Ecto neural progenitor cell (in vitro differentiated cells): ENCODE measurements around the gene RPL27.
"Not testable (repeated sequence)": the region's sequence is repeated elsewhere in the genome, so short reads cannot be mapped to it uniquely, and the experiment has no call there.

ENCODE experiments used
- DNase-seq: peaks from one replicate; pipeline ENCODE4 v3.0.0-alpha.2; 2018; ENCODE audit warnings: low spot score

RPL27 gene

DNA sequence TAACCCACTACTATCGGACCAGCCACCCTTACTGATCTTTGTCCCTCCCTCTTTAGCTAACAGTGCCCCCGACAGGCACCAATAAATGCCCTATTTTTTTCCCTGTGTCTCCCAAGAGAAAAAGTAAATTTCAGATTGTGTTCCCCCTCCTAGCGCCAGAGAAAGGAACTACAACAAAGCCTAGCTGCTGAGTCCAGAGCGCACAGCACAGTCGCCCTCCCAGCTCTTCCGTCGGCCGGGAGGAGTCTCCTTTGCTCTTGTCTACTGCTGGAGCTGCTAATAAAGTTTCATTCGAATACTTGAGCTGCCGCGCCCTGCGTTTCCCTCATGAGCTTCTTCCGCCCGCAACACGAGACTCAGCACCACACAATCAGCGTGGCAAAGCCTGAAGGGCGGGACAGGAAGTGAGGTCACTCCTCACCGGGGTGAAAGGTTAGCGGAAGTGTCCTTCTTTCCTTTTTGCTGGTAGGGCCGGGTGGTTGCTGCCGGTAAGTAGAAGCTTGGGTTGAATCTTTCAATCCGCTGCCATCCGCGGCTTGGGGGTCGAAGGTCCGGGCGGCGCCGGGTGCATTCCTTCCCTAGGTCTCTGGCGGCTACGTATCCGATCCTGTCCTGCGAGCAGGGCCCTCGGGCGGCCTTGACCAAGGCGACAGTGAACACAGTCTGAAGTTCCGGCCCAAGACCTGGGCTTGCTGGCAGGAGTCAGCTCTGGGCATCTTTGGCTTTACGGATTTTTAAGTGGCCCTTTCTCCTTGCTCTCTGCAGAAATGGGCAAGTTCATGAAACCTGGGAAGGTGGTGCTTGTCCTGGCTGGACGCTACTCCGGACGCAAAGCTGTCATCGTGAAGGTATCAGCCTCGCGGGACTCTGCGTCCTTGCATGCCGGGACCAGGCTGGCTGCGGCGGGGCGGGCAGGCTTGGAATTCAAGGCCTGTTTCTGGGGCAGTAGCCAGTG, at the start of gene RPL27:
TSS of gene RPL27 (plus strand) at position 436 of the 955 bp plus-strand sequence. CDS start at position 768, 332 bp downstream.
- DNase-seq: peak; percentile 98

DNA sequence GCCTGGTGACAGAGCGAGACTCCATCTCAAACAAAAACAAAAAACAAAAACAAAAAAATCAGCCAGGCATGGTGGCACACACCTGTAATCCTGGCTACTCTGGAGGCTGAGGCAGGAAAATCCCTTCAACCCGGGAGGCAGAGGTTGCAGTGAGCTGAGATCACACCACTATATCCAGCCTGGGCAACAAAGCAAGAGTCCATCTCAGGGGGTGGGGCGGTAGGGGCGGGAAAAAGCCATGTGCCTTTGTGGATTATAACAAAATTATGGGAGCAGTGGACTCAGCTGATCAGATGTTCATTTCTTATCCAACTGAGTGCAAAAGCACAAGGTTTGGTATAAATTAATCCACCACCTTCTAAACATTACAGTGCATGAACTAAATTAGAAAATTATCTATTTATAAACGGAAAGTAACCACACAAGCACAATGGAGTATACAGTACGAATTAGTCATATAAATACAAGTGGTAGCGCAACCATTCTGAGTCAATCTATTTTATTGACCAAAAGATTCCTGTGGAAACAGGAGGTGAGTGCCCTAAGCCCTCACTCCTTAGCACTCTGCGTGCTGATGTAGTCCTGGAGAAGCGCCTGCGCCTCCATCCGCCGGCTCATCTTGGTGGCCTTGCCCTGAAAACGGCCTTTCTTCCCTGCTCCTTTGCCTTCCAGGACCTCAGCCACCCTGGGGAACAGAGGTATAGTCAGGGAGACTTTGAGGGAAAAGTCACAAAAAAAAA, 48.0 kb upstream of the RPL27 start:
- DNase-seq: no peak

DNA sequence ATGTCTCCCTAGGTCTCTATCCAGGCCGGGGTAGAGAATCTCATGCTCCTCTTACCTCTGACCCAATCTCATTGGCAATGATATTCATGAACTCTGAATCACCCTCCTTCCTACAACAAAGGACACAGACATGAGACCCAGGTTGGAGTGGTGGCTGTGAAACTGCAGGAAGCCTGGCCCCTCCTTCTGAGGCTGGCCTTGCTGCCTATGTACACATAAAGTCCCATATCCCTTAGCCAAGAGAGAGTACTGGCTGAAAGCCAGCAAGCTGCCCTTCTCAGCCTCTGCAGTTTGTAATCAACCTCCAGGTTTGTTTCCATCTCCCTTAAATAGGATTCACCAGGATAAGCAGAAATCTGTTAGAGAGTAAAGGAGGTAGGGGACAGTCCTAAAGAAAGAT, 44.5 kb upstream of the RPL27 start:
- no peak for DNase-seq

DNA sequence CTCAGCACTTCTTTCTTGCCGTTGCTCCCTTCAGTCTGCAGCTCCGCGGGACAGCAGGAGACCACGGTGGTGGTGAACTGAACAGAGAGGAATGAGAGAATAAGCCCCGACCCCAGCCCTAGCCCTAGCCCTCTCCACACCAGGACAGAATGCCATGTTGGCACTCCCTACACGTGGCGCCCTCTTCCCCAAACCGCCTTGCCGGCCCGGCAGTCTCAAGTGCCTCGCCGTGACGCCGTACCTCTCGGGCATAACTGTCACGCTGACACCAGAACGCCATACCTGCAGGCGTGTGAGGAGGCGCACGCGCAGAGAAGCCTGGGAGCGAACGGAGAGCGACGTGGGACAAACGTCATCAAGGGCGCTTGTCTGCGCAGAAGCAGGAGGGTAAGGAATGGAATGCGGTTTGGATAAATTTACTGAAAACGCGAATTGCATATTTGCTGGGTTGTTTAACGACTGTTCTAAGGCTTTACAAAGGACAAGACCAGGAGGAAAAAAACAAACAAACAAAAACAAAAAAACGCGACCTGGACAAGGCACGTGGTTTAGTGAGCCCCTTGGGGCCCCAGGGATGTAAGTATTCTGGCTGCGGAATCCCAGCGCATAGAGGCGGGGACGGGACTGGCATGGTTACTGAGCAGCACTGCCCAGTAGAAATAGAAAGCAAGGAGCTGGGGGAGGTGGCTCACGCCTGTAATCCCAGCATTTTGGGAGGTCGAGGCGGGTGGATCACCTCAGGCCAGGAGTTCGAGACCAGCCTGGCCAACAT, 33.9 kb upstream of the RPL27 start, which contains the start of gene AARSD1:
TSS of gene AARSD1 (minus strand) at position 294 of the 772 bp plus-strand sequence. CDS start at position 280, 14 bp downstream.
- peak; percentile 95 for DNase-seq

DNA sequence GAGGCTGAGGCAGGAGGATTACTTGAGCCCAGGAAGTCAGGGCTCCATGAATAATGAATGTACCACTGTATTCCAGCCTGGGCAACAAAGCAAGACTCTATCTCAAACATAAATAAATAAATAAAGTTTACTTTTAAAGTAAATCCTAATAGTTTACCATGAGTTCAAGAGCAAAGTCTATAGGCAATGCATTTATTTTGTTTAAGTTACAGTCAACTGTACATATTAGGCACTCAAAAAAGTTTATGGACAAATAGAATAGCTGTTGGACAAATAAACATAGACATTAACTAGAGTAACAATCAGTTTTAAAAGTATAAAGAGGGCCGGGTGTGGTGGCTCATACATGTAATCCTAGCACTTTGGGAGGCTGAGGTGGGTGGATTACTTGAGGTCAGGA, 30.3 kb upstream of the RPL27 start:
- no peak for DNase-seq

DNA sequence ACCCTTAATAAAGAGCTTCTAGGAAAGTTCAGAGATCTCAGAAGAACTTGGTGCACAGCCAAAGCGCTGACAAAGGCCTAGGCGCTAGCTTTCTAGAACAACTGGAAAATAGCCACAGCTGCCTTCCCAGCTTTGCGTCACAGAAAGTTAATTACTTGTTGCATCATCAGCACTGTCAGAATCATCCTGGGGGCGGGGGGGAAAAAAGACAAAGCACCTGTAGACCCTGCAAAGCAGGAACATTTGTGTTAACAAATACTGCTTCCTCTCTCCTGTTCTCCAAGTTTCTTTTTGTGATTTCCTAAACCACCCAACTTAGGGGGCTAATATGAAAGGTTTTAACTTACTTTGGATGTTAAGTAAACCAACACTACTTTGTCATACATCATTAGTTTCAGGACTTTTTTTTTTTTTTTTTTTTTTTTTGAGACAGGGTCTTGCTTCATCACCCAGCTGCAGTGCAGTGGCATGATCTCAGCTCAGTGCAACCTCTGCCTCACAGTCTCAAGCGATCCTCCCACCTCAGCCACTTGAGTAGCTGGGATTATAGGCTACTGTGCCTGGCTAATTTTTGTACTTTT, 29.1 kb upstream of the RPL27 start:
- DNase-seq: no peak

DNA sequence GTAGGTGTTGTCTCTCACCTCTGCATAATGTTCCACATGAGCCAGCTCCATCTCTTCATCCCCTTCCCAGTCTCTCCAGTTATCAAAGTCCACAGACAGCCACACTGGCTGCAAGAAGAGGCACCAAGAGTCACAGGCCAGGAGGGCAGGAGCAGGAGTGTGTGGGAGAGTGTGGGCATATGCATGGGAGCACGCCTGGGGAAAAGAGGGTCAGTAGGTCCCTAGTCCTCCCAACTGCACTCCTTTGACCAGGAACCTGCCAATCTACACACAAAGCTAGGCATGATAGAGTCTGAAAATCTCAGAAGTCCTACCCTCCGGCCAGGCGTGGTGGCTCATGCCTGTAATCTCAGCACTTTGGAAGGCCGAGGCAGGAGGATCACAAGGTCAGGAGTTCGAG, 26.6 kb upstream of the RPL27 start:
- DNase-seq: no peak

DNA sequence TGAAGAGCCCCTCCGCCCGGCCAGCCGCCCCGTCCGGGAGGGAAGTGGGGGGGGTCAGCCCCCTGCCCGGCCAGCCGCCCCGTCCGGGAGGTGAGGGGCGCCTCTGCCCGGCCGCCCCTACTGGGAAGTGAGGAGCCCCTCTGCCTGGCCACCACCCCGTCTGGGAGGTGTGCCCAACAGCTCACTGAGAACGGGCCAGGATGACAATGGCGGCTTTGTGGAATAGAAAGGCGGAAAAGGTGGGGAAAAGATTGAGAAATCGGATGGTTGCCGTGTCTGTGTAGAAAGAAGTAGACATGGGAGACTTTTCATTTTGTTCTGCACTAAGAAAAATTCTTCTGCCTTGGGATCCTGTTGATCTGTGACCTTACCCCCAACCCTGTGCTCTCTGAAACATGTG, 24.9 kb upstream of the RPL27 start:
- not testable (repeated sequence) for DNase-seq

DNA sequence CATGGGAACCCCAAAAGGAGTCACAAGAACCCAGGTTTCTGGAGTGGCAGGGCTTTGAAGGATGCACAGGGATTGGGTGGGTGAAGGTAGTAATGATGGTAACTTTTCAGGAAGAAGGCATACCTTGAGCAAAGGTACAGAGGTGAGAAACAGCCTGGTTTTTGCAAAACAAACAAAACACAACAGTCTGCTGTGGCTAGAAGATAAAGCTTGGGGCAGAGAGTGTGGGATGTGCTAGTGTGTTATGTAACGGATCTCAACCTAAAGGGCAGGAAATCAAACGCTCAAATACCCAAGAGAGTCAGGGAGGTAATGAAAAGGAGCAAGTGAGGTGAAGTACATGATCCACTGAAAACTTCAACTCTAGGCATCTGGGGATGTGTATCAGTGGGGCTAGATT, 23.0 kb upstream of the RPL27 start:
- DNase-seq: no peak

DNA sequence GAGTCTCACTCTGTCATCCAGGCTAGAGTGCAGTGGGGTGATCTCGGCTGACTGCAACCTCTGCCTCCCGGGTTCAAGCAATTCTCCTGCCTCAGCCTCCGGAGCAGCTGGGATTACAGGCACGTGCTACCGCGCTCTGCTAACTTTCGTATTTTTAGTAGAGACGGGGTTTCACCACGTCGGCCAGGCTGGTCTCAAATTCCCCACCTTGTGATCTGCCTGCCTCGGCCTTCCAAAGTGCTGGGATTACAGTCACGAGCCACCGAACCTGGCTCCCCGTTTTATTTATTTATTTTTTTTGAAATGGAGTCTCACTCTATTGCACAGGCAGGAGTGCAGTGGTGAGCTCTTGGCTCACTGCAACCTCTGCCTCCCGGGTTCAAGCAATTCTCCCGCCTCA, 22.5 kb upstream of the RPL27 start:
- DNase-seq: not testable (repeated sequence)

DNA sequence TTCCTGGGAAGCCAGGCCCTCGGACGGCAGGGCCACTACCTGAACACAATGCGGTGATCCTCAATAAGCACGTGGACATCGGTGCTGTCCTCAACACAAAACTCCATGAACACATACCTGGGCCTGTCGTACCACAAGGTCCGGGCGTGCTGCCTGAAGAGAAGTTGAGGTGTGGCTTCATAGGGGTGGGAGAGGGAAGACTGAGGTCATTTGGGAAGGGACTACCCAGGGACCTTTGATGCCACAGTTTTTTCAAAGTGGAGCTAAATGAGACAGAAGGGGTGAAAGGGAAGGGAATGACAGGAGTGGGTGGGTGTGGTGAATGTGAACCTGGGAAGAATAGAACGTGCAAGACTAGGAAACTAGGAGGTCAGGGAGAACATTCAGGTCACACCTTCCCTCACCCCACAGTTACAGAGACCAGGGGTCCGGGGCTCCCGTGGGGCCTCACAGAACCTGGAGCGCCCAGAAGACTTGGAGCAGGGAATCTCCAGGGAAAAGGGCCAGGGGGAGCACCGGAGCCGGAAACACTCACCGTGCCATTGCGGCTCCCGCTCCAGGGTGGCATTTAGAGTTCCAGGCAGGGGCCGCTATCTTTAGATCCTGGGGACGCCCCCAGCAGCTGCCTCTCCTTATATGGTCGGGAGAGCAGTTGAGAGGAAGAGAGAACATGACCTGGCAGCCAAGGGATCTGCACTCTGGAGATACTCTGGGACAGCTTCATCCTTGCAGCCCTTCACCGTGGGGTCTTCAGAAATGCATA, 18.5 kb upstream of the RPL27 start, which contains the start of gene PTGES3L:
TSS of gene PTGES3L (minus strand) at position 570 of the 763 bp plus-strand sequence. CDS start at position 543, 27 bp downstream.
- peak; percentile 78 for DNase-seq

DNA sequence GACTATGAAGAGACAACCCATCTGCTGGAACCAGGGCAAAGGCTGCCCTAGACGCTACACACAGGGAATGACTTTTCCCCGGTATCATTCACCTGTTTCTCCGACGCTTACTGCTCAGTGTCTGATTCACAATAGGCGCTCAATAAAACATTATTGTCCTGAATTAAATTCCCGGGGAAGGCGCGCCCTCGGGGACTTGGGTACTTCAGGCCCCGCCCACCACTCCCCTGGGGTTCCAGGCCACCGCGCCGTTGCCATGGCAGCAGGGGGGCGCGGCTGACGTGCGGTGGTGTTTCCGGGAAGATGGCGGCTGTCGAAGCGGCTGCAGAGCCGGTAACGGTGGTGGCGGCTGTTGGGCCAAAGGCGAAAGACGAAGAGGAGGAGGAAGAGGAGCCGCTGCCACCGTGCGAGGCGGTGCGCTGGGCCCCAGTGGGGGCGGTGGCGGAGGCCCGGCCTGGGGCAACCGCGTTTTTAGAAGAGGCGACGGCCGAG, 17.9 kb upstream of the RPL27 start, which contains the start of gene RUNDC1:
TSS of gene RUNDC1 (plus strand) at position 292 of the 492 bp plus-strand sequence. CDS start at position 304, 12 bp downstream.
- peak; percentile 97 for DNase-seq

DNA sequence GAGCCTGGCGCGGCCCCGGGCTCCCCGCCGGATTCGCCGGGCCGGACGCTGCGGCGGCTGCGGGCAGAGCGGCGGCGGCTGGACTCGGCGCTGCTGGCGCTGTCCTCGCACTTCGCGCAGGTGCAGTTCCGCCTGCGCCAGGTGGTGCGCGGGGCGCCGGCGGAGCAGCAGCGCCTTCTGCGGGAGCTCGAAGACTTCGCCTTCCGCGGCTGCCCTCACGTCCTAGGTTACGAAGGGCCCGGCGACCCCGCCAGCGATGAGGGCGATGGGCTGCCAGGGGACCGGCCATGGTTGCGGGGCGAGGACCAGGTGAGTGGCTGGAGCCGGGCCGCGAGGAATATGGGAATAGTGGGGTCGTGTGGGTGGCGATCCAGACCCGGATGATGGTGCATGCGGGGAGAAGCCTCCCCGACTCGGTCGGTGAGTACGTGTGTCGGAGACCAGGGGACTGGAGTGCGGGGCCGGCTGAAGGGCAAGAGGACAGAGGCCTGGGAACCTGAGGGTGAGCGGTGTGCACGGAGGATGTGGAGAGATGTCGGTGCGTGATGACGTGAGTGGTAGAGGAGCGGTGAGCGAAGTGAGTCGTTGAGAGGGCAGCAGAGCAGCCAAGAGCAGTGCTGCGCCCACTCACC, 17.3 kb upstream of the RPL27 start:
- no peak for DNase-seq

DNA sequence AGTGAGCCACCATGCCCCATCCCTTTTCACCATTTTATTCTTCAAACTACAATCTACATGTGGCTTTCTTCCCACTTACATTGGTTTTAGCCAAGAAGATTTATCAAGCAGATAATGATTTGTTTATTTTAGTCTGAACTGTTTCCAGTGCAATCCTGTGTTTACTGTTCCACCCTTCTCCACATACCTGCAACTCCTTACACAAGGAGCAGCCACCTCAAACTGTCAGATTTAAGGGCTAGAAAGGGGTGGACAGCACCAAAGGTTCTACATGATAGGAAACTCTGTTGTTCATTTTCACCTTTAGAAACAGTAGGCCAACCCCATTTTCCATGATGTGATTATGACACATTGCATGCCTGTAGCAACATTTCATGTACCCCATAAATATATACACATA, 16.0 kb upstream of the RPL27 start:
- no peak for DNase-seq

DNA sequence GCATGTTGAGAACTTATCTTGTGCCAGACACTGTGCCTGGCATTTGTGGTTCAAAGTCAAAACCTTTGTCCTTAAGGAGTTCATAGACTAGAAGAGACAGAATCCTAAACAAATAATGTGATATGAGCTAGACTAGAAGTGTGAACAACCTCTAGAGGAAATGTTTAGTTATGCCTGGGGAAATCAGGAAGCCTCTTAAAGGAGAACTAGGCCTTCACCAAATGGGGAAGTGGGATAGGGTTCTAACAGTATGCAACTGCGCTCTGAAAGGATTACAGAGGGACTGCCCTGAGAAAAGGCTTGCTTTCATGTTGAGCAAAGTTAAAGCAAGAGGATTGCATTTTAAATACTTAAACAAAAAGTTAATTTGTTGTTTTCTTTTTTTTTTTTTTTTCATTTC, 13.0 kb upstream of the RPL27 start:
- no peak for DNase-seq

DNA sequence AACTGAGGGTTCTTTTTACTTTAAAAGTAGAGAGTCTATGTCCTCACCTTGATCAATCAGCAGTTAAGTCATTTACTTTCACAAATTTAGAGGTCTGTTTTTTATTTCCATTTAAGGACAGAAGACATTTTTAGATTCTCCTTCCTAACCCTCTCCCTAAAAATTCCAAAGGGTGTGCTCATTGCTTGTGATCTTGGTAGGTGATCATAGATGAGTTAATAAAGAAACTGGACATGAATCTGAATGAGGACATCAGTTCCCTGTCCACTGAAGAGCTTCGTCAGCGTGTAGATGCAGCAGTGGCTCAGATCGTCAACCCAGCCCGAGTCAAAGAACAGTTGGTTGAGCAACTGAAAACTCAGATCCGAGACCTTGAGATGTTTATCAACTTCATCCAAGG, 9.1 kb upstream of the RPL27 start:
- DNase-seq: no peak

DNA sequence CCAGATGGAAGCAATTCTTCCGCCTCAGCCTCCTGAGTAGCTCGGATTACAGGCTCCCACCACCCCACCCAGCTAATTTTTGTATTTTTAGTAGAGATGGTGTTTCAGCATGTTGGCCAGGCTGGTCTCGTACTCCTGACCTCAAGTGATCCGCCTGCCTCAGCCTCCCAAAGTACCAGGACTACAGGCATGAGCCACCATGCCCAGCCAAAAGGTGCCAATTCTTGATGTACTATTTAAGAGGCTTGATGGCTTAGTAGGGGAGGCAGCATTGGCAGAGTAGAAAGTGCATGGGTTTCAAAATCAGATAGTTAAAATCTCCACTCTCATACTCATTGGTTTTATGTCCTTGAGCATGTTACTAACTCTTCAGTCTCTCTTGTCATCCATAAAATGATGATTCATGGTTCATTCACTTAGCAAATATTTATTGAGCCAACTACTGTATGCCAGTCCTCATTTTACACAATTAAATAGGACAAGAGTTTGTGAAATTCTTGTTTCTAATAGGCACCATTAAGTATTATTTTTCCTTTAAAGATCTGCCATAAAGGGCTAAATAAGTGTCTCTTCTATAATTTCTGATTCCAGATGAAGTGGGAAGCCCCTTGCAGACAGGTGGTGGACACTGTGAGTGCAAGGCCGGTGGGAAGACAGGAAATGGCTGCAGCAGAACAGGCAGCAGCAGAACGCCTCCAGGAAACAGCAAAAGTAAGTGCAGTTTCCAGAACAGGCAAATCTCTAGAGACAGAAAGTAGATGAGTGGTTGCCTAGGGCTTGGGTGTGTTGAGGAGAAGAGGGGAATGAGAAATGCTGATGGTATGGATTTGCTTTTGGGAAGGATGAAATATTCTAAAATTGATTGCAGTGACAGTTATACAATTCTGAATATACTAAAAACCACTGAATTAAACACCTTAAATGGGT, 8.2 kb upstream of the RPL27 start:
- no peak for DNase-seq

DNA sequence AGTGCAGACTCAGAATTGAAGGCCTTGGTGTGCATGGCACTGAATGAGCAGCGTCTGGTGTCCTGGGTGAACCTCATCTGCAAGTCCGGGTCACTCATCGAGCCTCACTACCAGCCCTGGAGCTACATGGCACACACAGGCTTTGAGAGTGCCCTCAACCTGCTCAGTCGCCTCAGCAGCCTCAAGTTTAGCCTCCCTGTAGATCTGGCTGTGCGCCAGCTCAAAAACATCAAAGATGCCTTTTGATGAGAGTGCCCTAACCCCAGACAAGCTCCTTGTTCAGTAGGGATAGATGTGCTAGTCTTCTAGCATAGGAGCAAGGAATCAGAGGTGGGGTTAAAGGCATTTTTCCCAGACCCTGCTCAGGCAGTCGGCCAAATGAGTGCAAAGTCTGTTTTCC, 6.7 kb upstream of the RPL27 start:
- DNase-seq: no peak

DNA sequence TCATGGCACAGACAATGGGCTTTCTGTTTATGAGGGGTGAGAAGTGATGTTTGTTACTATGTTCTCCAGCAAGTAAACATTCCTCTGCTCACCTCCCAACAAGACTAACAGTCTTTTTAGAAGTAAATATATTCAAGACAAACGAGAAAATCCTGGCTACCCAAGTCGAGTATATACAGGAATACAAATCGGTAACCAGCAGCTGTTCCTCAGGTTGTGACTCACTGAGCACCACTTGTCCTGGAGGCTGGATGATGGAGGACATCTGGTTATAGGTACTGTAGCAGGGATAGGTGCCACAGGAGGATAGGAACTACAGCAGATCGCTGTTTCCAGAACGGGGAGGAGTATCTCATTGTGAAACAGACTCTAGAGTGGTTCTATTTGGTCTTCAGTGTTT, 5.3 kb upstream of the RPL27 start:
- no peak for DNase-seq
